Brain pericyte (primary cell): Measurements from ENCODE around the gene ARL5C.
"Not testable (repeated sequence)": the region's sequence is repeated elsewhere in the genome, so short reads cannot be mapped to it uniquely, and the experiment has no call there.

ENCODE experiments used
- DNase-seq: peaks from one replicate; pipeline ENCODE4 v3.0.0-alpha.2; 2012; ENCODE audit warnings: low read depth, low spot score

ARL5C gene

DNA sequence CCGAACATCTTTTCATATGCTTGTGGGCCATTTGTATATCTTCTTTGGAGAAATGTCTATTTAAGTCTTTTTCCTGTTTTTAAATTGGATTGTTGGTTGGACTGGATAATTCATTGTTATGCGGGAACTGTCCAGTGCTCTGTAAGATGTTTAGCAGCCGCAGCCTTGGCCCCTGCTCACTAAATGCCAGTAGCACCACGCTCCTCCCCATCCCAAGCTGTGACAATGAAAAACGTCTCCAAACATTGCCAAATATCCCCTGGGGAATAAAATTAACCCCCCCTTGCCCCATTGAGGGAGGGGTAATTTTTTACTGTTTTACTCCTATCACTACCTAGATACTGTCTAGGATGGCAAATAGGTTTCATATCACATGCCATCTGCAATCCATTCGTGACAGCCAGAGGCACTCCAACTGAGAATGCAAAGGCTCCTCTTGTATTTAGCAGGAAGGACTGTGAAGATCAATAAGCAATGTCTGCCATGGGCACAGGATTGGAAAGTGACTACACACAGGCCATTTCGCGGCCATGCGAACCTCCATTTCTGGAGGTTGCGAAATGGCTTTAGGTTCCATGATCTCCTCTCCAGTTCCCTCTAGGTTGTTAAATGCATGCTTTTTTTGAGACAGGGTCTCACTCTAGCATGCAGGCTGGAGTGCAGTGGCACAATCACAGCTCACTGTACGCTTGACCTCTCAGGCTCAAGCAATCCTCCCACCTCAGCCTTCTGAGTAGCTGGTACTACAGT, 23.9 kb downstream of the ARL5C start:
- no peak for DNase-seq

DNA sequence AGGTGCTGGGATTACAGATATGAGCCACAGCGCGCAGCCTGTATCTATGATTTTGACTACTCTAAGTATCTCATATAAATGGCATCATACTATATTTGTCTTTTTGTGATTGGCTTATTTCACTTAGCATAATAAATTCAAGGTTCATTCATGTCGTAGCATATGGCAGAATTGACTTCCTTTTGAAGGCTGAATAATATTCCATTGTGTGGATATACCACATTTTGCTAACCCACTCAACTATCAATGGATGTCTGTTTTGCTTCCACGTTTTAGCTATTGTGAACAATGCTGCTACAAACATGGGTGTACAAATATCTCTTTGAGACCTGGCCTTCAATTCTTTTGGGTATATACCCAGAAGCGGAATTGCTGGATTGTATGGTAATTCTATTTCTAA, 24.7 kb downstream of the ARL5C start:
- no peak for DNase-seq

- no peak for DNase-seq
Measured at GRCh38 chr17:39139561-39139960, 26.4 kb downstream of the ARL5C start.

GRCh38 chr17:39139161-39139511, 26.8 kb downstream of the ARL5C start:
- DNase-seq = no peak

- DNase-seq = no peak
Measured at GRCh38 chr17:39138431-39139160, 27.4 kb downstream of the ARL5C start.

DNA sequence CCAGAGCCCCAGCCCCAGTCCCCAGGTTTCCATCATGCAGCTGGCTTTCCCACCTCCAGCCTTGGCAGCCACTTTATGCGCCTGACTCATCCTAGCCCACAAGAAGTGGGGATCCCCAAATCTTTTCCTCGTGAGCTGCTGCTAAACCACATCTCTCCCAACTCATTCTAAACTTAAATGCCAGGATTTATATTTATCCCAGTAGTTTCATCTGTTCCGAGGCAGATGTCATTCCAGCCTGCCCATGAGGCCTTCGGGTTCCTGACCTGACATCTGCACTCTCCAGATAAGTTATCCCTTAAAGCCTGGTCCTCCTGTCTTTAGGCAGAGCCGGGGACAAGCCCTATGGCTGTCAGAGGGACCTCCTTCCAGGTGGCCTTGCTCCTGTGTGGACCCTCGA, 31.1 kb downstream of the ARL5C start:
- DNase-seq = no peak

DNA sequence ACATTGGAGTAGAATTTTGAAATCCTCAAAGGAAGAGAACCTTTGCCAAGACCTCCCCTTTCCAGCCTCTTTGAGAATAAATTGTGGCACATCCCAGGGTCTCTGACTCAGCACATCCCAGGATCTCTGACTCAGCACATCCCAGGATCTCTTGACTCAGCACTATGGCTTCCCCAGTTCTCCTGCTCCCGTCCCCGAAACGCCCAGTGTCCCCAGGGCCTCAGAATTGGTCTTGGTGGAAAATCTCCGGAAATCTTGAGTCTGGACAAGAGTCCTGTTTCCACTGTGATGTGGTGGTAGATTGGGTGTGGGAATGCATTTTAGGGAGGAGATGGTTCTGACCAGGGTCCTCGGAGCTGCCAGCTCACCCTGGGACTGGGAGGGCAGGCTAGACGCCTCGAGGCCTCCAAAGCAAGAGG, 33.8 kb downstream of the ARL5C start:
- DNase-seq = no peak

- DNase-seq = no peak
Measured at GRCh38 chr17:39131616-39132015, 34.3 kb downstream of the ARL5C start.

DNA sequence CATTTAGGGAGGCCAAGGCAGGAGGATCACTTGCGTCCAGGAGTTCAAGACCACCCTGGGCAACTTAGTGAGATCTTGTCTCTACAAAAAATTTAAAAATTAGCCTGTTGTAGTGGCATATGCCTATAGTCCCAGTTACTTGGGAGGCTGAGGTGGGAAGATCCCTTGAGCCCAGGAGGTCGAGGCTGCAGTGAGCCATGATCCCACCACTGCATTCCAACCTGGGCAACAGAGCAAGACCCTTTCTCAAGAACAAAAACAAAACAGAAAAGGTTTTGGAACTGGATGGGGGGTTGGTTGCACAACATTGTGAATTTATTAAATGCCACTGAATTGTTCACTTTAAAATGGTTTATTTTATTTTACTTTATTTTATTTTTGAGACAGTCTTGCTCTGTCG, 35.8 kb downstream of the ARL5C start:
- DNase-seq = no peak

- not testable (repeated sequence) for DNase-seq
Measured at GRCh38 chr17:39129544-39129943, 36.4 kb downstream of the ARL5C start.

- DNase-seq = no peak
Measured at GRCh38 chr17:39126436-39126835, 39.5 kb downstream of the ARL5C start.

DNA sequence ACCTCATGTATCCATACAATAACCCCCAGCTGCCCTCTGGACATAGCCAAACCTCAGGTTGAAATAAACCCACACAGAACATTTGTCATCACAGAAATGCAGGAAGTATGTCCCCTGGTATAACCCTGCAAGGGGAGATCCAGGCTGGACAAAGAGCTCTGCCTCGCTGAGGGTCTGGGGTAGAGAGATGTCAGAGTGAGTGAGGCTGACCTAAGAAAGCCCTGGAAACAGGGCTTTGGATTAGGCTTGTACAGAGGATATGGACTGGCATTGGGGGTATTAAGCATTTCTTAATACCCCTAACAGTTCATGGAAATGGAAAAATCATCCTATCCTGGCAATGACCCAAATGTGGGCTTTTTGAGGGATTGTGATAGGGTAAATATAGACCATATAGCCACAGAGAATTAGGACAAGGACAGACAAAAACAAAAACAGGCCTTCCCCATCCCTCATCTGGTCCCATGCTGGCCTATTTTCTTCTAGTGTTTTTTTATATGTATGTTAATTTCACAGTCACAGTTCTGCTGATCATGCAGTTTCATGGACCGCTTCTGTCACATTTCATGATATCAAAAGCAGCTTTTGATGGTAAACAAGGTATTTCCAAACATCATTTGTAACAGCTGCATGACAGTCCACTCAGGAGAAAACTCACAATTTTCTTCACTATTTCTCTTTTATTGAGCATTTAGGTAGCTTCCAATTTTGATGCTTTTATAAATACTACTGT, 40.7 kb downstream of the ARL5C start:
- no peak for DNase-seq

DNA sequence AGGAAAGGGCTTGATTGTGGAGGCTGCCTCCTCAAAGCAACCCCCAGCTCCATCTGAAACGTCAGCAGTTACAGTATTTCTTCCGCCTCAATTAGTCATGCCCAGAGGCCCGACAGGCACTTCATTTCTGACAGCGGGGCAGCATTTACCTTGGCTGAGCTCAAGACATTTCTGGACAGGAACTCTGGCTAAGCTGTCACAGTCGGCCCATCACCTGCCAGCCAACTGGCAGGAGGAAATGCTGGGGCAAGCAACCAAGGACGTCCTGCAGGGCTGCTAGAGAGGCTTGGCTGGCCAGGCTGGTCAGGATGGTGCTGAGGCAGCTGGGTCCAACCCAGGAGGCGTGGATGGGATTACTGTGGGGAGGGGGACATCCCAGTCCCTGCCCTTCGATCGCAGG, 42.3 kb downstream of the ARL5C start:
- DNase-seq = no peak

DNA sequence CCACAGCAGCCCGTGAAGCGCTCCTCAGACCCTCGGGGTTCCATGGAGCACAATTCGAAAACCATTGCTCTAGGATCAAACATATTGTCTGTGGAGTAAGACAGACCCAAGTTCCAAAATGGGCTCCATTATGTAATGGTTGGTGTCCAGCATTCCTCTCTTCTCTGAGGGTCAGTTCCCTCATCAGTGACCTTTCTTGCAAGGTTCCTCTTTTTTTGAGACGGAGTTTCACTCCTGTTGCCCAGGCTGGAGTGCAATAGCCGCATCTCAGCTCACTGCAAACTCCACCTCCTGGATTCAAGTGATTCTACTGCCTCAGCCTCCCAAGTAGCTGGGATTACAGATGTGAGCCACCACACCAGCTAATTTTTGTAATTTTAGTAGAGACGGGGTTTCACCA, 43.0 kb downstream of the ARL5C start:
- DNase-seq = no peak

GRCh38 chr17:39121919-39122318, 44.0 kb downstream of the ARL5C start:
- not testable (repeated sequence) for DNase-seq

- DNase-seq = no peak
Measured at GRCh38 chr17:39118674-39119419, 47.1 kb downstream of the ARL5C start.

DNA sequence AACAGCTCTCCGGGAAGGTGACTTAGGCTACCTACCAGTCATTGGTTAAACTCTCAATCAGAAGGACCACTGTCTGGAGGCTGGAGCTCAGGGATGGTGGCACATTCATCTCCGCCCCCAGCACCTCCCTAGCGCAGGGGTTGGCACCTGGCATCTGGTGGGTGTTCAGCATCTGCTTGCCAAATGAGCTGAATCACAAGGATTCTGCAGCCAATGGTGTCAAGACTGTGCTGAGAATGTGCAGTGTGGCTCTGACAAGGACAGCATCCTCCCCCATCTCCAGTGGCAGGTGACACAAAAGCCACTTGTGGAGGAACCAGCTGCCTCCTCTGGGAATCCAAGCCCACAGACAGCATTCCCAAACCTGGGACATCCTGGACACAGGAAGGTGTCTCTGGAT, 49.7 kb downstream of the ARL5C start:
- DNase-seq = no peak

DNA sequence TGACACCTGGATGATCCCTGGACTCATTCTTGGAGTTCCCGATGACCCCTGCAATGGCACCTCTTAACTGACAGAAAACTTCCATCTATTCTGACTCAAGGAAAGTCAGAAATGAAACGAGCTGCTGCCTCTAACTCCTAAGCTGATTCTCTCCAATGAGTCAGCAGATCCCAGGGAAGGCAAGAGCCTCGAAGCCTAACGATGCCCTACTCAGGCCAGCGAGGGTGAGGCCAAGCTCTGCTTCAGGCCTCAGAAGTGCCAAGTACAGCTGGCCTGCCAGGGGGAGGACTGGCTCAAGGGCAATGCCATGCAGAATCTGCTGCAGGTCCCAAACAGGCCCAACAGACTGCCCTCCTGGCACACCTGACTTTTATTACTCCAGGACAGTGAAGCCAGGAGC, 50.8 kb downstream of the ARL5C start:
- DNase-seq = no peak

DNA sequence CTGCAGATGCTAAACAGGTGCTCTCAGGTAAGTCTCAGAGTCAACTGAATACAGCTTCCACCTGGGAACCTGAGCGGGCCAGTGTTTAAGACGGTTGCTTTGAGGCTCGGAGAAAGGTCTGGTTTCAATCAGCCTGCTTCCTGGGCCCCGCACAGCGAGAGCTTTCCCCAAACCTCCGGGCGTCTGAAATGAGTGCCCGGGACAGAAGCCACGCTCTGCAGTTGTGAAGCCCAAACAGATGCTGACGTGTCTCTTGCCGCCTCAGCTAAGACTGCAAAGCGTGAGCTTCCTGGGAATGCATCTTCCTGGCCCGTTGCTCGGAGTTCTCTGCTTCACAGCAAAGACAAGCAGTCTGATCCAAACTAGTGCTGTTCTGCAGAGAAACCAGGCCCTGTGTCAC, 51.2 kb downstream of the ARL5C start:
- no peak for DNase-seq

GRCh38 chr17:39113871-39114270, 52.1 kb downstream of the ARL5C start:
- no peak for DNase-seq

GRCh38 chr17:39110435-39111136, 55.4 kb downstream of the ARL5C start:
- no peak for DNase-seq
